A549 (cell line): ENCODE measurements around the gene PTPRN2. TPM values are rescaled to one million over a fixed set of nuclear protein-coding genes. Genes with fewer than 3 reads are reported as not detected.

Source experiments
- ATAC-seq, 2 experiments: fragments of 200-7000 bp in 1 of 2; fragments of >200 bp in 1 of 2; cut with Nextera tagmentation in 1 of 2; cut with Tn5 transposase in 1 of 2; 3 replicates each; pipeline versions ENCODE4 v1.8.0 to v1.9.1; 2018 to 2020; ENCODE audit warnings: mild to moderate bottlenecking in 1 of 2, moderate library complexity in 1 of 2
- CTCF ChIA-PET: fragments of 300-600 bp; sonication (Branson Sonifier 250); formaldehyde crosslinking; extraction: SDS; loops from one replicate; lab custom pipeline; 2021; ENCODE audit warnings: antibody characterized with exemption, inconsistent platforms; lab: Yijun Ruan, JAX
- POLR2A ChIA-PET: fragments of 350-600 bp; formaldehyde crosslinking; extraction: SDS; loops from one replicate; lab custom pipeline; 2021; ENCODE audit warnings: antibody characterized with exemption, inconsistent platforms; lab: Yijun Ruan, JAX
- DNase-seq, 2 experiments: peaks; one replicate each; pipeline versions ENCODE4 v3.0.0 to v3.0.0-alpha.2; 2011 to 2016; ENCODE audit warnings: low read depth in 1 of 2, low spot score in 1 of 2
- FAIRE-seq: peaks from 2 replicates; lab custom pipeline; 2011; peaks lifted over from hg19 to GRCh38; lab: Jason Lieb, UNC
- H3K27ac ChIP-seq, 2 experiments: fragments of >200 bp; sonication (Bioruptor Twin); formaldehyde crosslinking; 3 replicates each; pipeline ENCODE4 v1.5.1; 2016 to 2017
- H3K4me1 ChIP-seq: fragments of >200 bp; sonication (Bioruptor Twin); formaldehyde crosslinking; 3 replicates; pipeline ENCODE4 v1.6.1; 2016
- H3K4me2 ChIP-seq: fragments of >200 bp; sonication (Bioruptor Twin); formaldehyde crosslinking; 3 replicates; pipeline ENCODE4 v1.6.1; 2016
- H3K4me3 ChIP-seq: fragments of >200 bp; sonication (Bioruptor Twin); formaldehyde crosslinking; 3 replicates; pipeline ENCODE4 v1.5.1; 2016
- H3K9me3 ChIP-seq: fragments of >200 bp; sonication (Bioruptor Twin); formaldehyde crosslinking; 3 replicates; pipeline ENCODE4 v1.6.1; 2016
- BHLHE40 ChIP-seq: IDR thresholded peaks from 2 replicates; pipeline ENCODE4 v1.6.1; 2012; ENCODE audit warnings: low read depth, low read length, inconsistent platforms
- CBX8 ChIP-seq: fragments of 200-600 bp; sonication (generic); IDR thresholded peaks from 2 replicates; pipeline ENCODE4 v1.6.1; 2016
- CHD2 ChIP-seq: fragments of 150-350 bp; IDR thresholded peaks from 2 replicates; pipeline ENCODE4 v1.6.1; 2014; ENCODE audit warnings: low read length; ENCODE audit not compliant: partially characterized antibody
- EHF ChIP-seq: fragments of 250-450 bp; sonication (Bioruptor Pico); IDR thresholded peaks from 2 replicates; pipeline ENCODE4 v1.5.0; 2020; ENCODE audit warnings: mild to moderate bottlenecking
- HDAC2 ChIP-seq: fragments of 200-600 bp; sonication (generic); IDR thresholded peaks from 2 replicates; pipeline ENCODE4 v1.6.1; 2016
- HOXB5 ChIP-seq: fragments of 250-450 bp; sonication (Bioruptor Pico); IDR thresholded peaks from 2 replicates; pipeline ENCODE4 v1.5.0; 2020; ENCODE audit warnings: mild to moderate bottlenecking, moderate library complexity
- JUN ChIP-seq, 2 experiments: fragments of >200 bp; sonication (Bioruptor Twin); formaldehyde crosslinking; IDR thresholded peaks; 2 replicates in 1 of 2; 3 replicates in 1 of 2; pipeline ENCODE4 v1.6.1; 2016 to 2017
- MYC ChIP-seq: IDR thresholded peaks from 2 replicates; pipeline ENCODE4 v1.6.1; 2012; ENCODE audit warnings: mild to moderate bottlenecking, inconsistent platforms, low read length, improper control_type of control experiment, borderline replicate concordance
- PHF8 ChIP-seq: fragments of 200-600 bp; sonication (generic); IDR thresholded peaks from 2 replicates; pipeline ENCODE4 v1.6.1; 2016; ENCODE audit warnings: low read depth, mild to moderate bottlenecking, antibody characterized with exemption, moderate library complexity, borderline replicate concordance
- POLR2AphosphoS2 ChIP-seq: conservative IDR thresholded peaks from 2 replicates; pipeline ENCODE4 v1.6.1; 2012; ENCODE audit warnings: low read length, improper control_type of control experiment, inconsistent platforms
- RCOR1 ChIP-seq: fragments of 150-350 bp; IDR thresholded peaks from 2 replicates; pipeline ENCODE4 v1.6.1; 2014; ENCODE audit warnings: antibody characterized with exemption, low read length, low read depth
- REST ChIP-seq: fragments of 200-600 bp; sonication (generic); IDR thresholded peaks from 2 replicates; pipeline ENCODE4 v1.6.1; 2016; ENCODE audit warnings: antibody characterized with exemption, mild to moderate bottlenecking, moderate library complexity
- ZSCAN20 ChIP-seq: fragments of 250-450 bp; sonication (Bioruptor Pico); IDR thresholded peaks from 2 replicates; pipeline ENCODE4 v1.8.0; 2022; ENCODE audit warnings: mild to moderate bottlenecking, moderate library complexity
- whole genome bisulfite sequencing: methylation state at CpG from one replicate; pipeline ENCODE4 v1.1.6; 2017; ENCODE audit errors: missing lambda C conversion rate; 5-methylcytosine and 5-hydroxymethylcytosine counted together
- polyA plus RNA-seq, 4 experiments: library from polyadenylated mRNA; depleted of rRNA in 3 of 4; stranded (reverse); fragments of >200 nt; fragmentation: RNase III in 1 of 4; extraction: RNeasy Plus Mini Kit Qiagen cat#74134 plus additional on column Dnase treatment in 1 of 4; gene quantifications; 2 replicates in 3 of 4; 3 replicates in 1 of 4; pipeline ENCODE4 v1.2.3, GENCODE V29; 2011 to 2017
- TF ChIP-seq, protein P1 (sequence below): fragments of >200 bp; sonication (Bioruptor Twin); formaldehyde crosslinking; IDR thresholded peaks from 3 replicates; pipeline ENCODE4 v1.6.1; 2016
- TF ChIP-seq, protein P2 (sequence below): IDR thresholded peaks from 2 replicates; pipeline ENCODE4 v1.6.1; 2012
- TF ChIP-seq, protein P3 (sequence below): IDR thresholded peaks from 2 replicates; pipeline ENCODE4 v1.6.1; 2012; ENCODE audit warnings: low read depth, borderline replicate concordance
- TF ChIP-seq, protein P4 (sequence below): fragments of 450-650 bp; IDR thresholded peaks from 2 replicates; pipeline ENCODE4 v1.6.1; 2014; ENCODE audit warnings: antibody characterized with exemption

The PTPRN2 gene
- polyA plus RNA-seq, 2 of the 4 experiments (the other 2 are of a cell fraction): 0.41 to 1.2 TPM

DNA sequence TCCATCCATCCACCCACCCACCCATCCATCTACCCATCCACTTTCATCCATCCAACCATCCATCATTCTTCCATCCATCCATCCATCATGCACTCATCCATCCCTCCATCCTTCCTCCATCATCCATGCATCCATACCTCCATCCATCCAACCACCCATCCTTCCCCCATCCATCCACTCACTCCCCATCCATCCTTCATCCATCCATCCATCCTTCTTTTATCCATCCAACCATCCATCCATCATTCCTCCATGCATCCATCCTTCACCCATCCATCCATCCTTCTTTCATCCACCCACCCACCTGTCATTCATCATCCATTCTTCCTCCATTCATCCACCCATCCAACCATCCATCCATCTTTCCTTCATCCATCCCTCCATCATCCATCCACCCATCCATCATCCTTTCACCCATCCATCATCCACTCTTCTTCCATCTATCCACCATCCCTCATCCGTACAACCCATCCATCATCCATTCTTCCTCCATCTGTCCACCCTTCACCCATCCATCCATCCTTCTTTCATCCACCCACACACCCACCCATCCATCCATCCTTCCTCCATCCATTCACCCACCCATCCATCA lies 822.6 kb downstream of the PTPRN2 start:
- no peak for DNase-seq
- Histone ChIP-seq H3K27ac (no peak overlapping the region), H3K4me3 (no peak overlapping the region), H3K9me3 (no peaks in the 10 kb centered on the region), H3K4me1 (no peaks in the 10 kb centered on the region), H3K4me2 (no peak overlapping the region)
- no peak for FAIRE-seq
- TF ChIP-seq, protein P1, sequence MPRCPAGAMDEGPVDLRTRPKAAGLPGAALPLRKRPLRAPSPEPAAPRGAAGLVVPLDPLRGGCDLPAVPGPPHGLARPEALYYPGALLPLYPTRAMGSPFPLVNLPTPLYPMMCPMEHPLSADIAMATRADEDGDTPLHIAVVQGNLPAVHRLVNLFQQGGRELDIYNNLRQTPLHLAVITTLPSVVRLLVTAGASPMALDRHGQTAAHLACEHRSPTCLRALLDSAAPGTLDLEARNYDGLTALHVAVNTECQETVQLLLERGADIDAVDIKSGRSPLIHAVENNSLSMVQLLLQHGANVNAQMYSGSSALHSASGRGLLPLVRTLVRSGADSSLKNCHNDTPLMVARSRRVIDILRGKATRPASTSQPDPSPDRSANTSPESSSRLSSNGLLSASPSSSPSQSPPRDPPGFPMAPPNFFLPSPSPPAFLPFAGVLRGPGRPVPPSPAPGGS: no peak
- TF ChIP-seq CHD2 (no peak), JUN (IDR thresholded peaks at IDR 0.05) (no peak), HOXB5 (no peak), RCOR1 (no peak), PHF8 (no peak), MYC (no peak), CBX8 (no peak)
- TF ChIP-seq, protein P2, sequence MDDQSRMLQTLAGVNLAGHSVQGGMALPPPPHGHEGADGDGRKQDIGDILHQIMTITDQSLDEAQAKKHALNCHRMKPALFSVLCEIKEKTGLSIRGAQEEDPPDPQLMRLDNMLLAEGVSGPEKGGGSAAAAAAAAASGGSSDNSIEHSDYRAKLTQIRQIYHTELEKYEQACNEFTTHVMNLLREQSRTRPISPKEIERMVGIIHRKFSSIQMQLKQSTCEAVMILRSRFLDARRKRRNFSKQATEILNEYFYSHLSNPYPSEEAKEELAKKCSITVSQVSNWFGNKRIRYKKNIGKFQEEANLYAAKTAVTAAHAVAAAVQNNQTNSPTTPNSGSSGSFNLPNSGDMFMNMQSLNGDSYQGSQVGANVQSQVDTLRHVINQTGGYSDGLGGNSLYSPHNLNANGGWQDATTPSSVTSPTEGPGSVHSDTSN: no peak
- POLR2A ChIA-PET: no interaction called here
- ATAC-seq: no peak
- CTCF ChIA-PET: no interaction called here
- 39% methylated on average over 1 of the region's 1 CpG for WGBS

- Histone ChIP-seq H3K4me1 (no peaks in the 10 kb centered on the region), H3K27ac (no peak overlapping the region), H3K4me3 (no peak overlapping the region), H3K4me2 (no peak overlapping the region), H3K9me3 (no peaks in the 10 kb centered on the region)
- CTCF ChIA-PET: no interaction called here
- ATAC-seq (no peak), FAIRE-seq (no peak), DNase-seq (no peak)
- WGBS: 30% methylated on average over 6 of the region's 6 CpGs
- no peak for TF ChIP-seq ZSCAN20
- TF ChIP-seq REST: no peak
- no peak for TF ChIP-seq HDAC2
- no peak for TF ChIP-seq BHLHE40
- TF ChIP-seq, protein P2: no peak
- no peak for TF ChIP-seq EHF (CRISPR knock-in tag)
- TF ChIP-seq, protein P3, sequence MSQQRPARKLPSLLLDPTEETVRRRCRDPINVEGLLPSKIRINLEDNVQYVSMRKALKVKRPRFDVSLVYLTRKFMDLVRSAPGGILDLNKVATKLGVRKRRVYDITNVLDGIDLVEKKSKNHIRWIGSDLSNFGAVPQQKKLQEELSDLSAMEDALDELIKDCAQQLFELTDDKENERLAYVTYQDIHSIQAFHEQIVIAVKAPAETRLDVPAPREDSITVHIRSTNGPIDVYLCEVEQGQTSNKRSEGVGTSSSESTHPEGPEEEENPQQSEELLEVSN: no peak
- TF ChIP-seq CHD2: no peak
- TF ChIP-seq POLR2AphosphoS2: no peak
- TF ChIP-seq, protein P4, sequence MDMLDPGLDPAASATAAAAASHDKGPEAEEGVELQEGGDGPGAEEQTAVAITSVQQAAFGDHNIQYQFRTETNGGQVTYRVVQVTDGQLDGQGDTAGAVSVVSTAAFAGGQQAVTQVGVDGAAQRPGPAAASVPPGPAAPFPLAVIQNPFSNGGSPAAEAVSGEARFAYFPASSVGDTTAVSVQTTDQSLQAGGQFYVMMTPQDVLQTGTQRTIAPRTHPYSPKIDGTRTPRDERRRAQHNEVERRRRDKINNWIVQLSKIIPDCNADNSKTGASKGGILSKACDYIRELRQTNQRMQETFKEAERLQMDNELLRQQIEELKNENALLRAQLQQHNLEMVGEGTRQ: no peak
- no peak for TF ChIP-seq RCOR1
- POLR2A ChIA-PET: no interaction called here
These were observed 823.4 kb downstream of the PTPRN2 start for GRCh38 chr7:157764193-157764592.
